ENCODE measurements around the gene COMP. TPM values are rescaled to one million over a fixed set of nuclear protein-coding genes. Genes with fewer than 3 reads are reported as not detected.

The COMP gene
- total RNA-seq, 4 donors from 2014 or later = 5.1 to 9.1 (median 6.9) TPM

DNA sequence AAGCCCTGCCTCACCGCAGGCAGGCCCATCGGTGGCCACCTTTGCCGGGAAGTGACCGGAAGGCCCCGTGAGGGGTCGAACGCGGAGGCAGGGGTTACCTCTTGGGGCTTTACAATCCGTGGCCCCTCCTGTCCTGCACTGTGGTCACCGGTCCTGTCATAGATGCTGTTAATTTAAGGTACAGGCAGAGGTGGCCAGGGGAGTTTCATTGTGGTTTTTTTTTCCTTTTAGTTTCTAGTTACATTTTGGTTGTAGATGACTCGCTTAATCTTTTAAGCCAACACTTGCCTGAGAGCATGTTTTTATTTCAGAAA lies 13.1 kb downstream of the COMP start:
- 64% methylated on average over 10 of the region's 11 CpGs for WGBS

GRCh38 chr19:18777301-18778075 lies 13.6 kb downstream of the COMP start:
- peaks cover 11% of the 10 kb centered on the region for H3K4me1 ChIP-seq
- H3K27me3 ChIP-seq = no peaks in the 10 kb centered on the region
- H3K27ac ChIP-seq = no peak overlapping the region
- 66% methylated on average over 33 of the region's 71 CpGs for WGBS
- H3K36me3 ChIP-seq = peaks cover 4% of the 10 kb centered on the region
- TF ChIP-seq POLR2A (IDR thresholded peaks at IDR 0.05) = no peak
- H3K9me3 ChIP-seq = no peaks in the 10 kb centered on the region
- no peak for DNase-seq (ENCODE audit: low spot score in 2 of 2)
- H3K4me3 ChIP-seq = no peak overlapping the region

More for the DNA sequence above, 13.1 kb downstream of the COMP start:
- Histone ChIP-seq H3K27ac (no peak overlapping the region), H3K9me3 (no peaks in the 10 kb centered on the region), H3K4me1 (peaks cover 9% of the 10 kb centered on the region), H3K4me3 (no peak overlapping the region), H3K36me3 (peaks cover 4% of the 10 kb centered on the region), H3K27me3 (no peaks in the 10 kb centered on the region)
- no peak for TF ChIP-seq EP300 (IDR thresholded peaks at IDR 0.05)
- TF ChIP-seq POLR2AphosphoS5 (IDR thresholded peaks at IDR 0.05) = no peak
- TF ChIP-seq, protein P1, sequence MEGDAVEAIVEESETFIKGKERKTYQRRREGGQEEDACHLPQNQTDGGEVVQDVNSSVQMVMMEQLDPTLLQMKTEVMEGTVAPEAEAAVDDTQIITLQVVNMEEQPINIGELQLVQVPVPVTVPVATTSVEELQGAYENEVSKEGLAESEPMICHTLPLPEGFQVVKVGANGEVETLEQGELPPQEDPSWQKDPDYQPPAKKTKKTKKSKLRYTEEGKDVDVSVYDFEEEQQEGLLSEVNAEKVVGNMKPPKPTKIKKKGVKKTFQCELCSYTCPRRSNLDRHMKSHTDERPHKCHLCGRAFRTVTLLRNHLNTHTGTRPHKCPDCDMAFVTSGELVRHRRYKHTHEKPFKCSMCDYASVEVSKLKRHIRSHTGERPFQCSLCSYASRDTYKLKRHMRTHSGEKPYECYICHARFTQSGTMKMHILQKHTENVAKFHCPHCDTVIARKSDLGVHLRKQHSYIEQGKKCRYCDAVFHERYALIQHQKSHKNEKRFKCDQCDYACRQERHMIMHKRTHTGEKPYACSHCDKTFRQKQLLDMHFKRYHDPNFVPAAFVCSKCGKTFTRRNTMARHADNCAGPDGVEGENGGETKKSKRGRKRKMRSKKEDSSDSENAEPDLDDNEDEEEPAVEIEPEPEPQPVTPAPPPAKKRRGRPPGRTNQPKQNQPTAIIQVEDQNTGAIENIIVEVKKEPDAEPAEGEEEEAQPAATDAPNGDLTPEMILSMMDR (IDR thresholded peaks at IDR 0.05) = no peak
- no peak for TF ChIP-seq POLR2A (IDR thresholded peaks at IDR 0.05)
- DNase-seq (ENCODE audit: low spot score in 2 of 2) = no peak

DNA sequence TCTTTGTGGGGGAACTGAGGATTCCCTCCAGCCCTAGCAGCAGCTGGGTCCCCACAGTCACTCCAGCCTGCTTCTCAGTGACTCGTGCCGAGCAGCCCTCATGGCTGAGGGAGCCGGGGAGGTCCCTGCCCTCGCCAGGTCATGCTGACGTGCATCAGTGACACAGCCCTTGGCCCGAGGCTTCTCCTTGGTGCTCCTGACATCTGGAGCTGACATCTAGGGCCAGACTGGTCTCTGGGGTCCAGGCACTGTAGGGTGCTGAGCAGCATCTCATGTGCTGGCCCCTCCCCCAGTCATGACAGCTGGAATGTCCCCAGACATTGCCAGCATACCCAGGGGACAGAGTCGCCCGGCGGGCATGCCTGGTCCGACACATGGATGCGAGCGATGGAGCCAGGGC lies 14.4 kb downstream of the COMP start:
- Histone ChIP-seq H3K4me3 (no peak overlapping the region), H3K36me3 (peaks cover 4% of the 10 kb centered on the region), H3K4me1 (peaks cover 9% of the 10 kb centered on the region), H3K27me3 (no peaks in the 10 kb centered on the region), H3K9me3 (no peaks in the 10 kb centered on the region), H3K27ac (no peak overlapping the region)
- 65% methylated on average over 2 of the region's 12 CpGs for WGBS
- TF ChIP-seq POLR2A (IDR thresholded peaks at IDR 0.05) (no peak), POLR2AphosphoS5 (IDR thresholded peaks at IDR 0.05) (no peak), EP300 (IDR thresholded peaks at IDR 0.05) (no peak)
- TF ChIP-seq, protein P1 (IDR thresholded peaks at IDR 0.05) = no peak
- no peak for DNase-seq (ENCODE audit: low spot score in 2 of 2)

- peaks cover 9% of the 10 kb centered on the region for H3K4me1 ChIP-seq
- no peak overlapping the region for H3K27ac ChIP-seq
- H3K4me3 ChIP-seq = no peak overlapping the region
- DNase-seq (ENCODE audit: low spot score in 2 of 2) = no peak
- 75% methylated on average over 2 of the region's 8 CpGs for WGBS
- no peaks in the 10 kb centered on the region for H3K27me3 ChIP-seq
- H3K36me3 ChIP-seq = peaks cover 4% of the 10 kb centered on the region
- no peak for TF ChIP-seq POLR2AphosphoS5 (IDR thresholded peaks at IDR 0.05)
- no peak for TF ChIP-seq POLR2A (IDR thresholded peaks at IDR 0.05)
- TF ChIP-seq EP300 (IDR thresholded peaks at IDR 0.05) = no peak
- TF ChIP-seq, protein P1 (IDR thresholded peaks at IDR 0.05) = no peak
- H3K9me3 ChIP-seq = no peaks in the 10 kb centered on the region
Observed at GRCh38 chr19:18776288-18776594, 14.9 kb downstream of the COMP start.

DNA sequence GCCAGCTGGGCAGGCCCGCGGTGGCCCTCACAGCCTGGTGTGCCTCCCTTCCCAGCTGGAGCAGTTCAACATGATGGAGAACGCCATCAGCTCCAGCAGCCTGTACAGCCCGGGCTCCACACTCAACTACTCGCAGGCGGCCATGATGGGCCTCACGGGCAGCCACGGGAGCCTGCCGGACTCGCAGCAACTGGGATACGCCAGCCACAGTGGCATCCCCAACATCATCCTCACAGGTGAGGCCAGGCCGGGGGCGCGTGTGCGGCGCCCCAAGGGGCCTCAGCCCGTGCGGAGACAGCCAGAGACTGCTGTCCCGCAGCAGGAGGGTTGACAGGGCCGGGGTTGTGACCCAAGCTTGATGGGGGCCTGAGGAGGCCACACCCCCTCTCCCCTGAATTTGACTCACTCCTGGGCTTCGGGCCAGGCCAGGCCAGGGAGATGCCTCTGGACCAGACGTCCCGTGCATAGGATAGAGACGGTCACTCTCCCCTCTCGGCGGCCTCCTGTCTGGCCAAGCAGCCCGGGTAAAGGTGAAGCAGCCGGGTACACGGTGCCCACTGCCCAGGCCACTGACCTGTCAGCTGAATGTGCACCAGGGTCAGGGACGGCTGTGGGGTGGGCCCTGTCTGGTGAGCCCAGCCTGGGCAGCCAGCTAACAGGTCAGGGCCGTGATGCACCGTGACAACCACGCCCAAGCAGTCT lies 15.4 kb downstream of the COMP start:
- no peak for DNase-seq (ENCODE audit: low spot score in 2 of 2)
- H3K4me3 ChIP-seq = no peak overlapping the region
- peaks cover 9% of the 10 kb centered on the region for H3K4me1 ChIP-seq
- 93% methylated on average over 3 of the region's 33 CpGs for WGBS
- H3K9me3 ChIP-seq = no peaks in the 10 kb centered on the region
- no peak overlapping the region for H3K27ac ChIP-seq
- peaks cover 4% of the 10 kb centered on the region for H3K36me3 ChIP-seq
- no peaks in the 10 kb centered on the region for H3K27me3 ChIP-seq
- TF ChIP-seq POLR2A (IDR thresholded peaks at IDR 0.05) (no peak), POLR2AphosphoS5 (IDR thresholded peaks at IDR 0.05) (no peak), EP300 (IDR thresholded peaks at IDR 0.05) (no peak)
- TF ChIP-seq, protein P1 (IDR thresholded peaks at IDR 0.05) = no peak

All from suprapubic skin (tissue), 4 donors.